ENCODE measurements around the gene EPS15. TPM values are rescaled to one million over a fixed set of nuclear protein-coding genes. Genes with fewer than 3 reads are reported as not detected.
"Not testable (repeated sequence)": the region's sequence is repeated elsewhere in the genome, so short reads cannot be mapped to it uniquely, and the experiment has no call there.

EPS15 gene
- total RNA-seq, 2 donors from 2014 or later = 123 to 197 TPM

- no peak for TF ChIP-seq CTCF (IDR thresholded peaks at IDR 0.05)
- no peak for ATAC-seq (ENCODE audit: insufficient number of reproducible peaks, low FRiP score, low read depth)
- no peak for DNase-seq (ENCODE audit: low spot score)
- H3K27ac ChIP-seq = no peak overlapping the region
- no peaks in the 10 kb centered on the region for H3K27me3 ChIP-seq (replicated peaks; ENCODE audit: insufficient read depth)
- no peak overlapping the region for H3K4me3 ChIP-seq
- H3K36me3 ChIP-seq = peaks cover 16% of the 10 kb centered on the region
- peaks cover 2 to 8% of the 10 kb centered on the region in 2 donors for H3K4me1 ChIP-seq (ENCODE audit: control insufficient read depth in 1 of 2, low read depth in 2 of 2)
- H3K9me3 ChIP-seq = no peaks in the 10 kb centered on the region
Measured at GRCh38 chr1:51439053-51439452, 80.0 kb downstream of the EPS15 start.

- H3K27ac ChIP-seq; DNase-seq (ENCODE audit: low spot score); ATAC-seq (ENCODE audit: insufficient number of reproducible peaks, low FRiP score, low read depth); H3K4me3 ChIP-seq; H3K9me3 ChIP-seq; H3K27me3 ChIP-seq (replicated peaks; ENCODE audit: insufficient read depth); H3K4me1 ChIP-seq (ENCODE audit: control insufficient read depth in 1 of 2, low read depth in 2 of 2): not testable (repeated sequence)
- H3K36me3 ChIP-seq = peaks cover 11% of the 10 kb centered on the region
Measured at GRCh38 chr1:51437391-51437790, 81.7 kb downstream of the EPS15 start.

GRCh38 chr1:51435878-51436277 lies 83.2 kb downstream of the EPS15 start:
- no peak for TF ChIP-seq CTCF (IDR thresholded peaks at IDR 0.05)
- peaks cover 11% of the 10 kb centered on the region for H3K36me3 ChIP-seq

GRCh38 chr1:51433972-51434510 lies 85.0 kb downstream of the EPS15 start:
- ATAC-seq (ENCODE audit: insufficient number of reproducible peaks, low FRiP score, low read depth) (no peak), DNase-seq (ENCODE audit: low spot score) (no peak)
- Histone ChIP-seq H3K36me3 (peaks cover 11% of the 10 kb centered on the region), H3K27me3 (replicated peaks; ENCODE audit: insufficient read depth) (no peaks in the 10 kb centered on the region), H3K4me1 (ENCODE audit: control insufficient read depth in 1 of 2, low read depth in 2 of 2) (peaks cover 0 to 2% of the 10 kb centered on the region in 2 donors), H3K9me3 (no peaks in the 10 kb centered on the region), H3K27ac (no peak overlapping the region), H3K4me3 (no peak overlapping the region)
- no peak for TF ChIP-seq CTCF (IDR thresholded peaks at IDR 0.05)

More at GRCh38 chr1:51435878-51436277, 83.2 kb downstream of the EPS15 start:
- H3K4me3 ChIP-seq = no peak overlapping the region
- no peak overlapping the region for H3K27ac ChIP-seq
- no peaks in the 10 kb centered on the region for H3K27me3 ChIP-seq (replicated peaks; ENCODE audit: insufficient read depth)
- H3K9me3 ChIP-seq = no peaks in the 10 kb centered on the region
- ATAC-seq (ENCODE audit: insufficient number of reproducible peaks, low FRiP score, low read depth) (no peak), DNase-seq (ENCODE audit: low spot score) (no peak)
- peaks cover 0 to 2% of the 10 kb centered on the region in 2 donors for H3K4me1 ChIP-seq (ENCODE audit: control insufficient read depth in 1 of 2, low read depth in 2 of 2)

- H3K4me1 ChIP-seq (ENCODE audit: control insufficient read depth in 1 of 2, low read depth in 2 of 2) = peaks cover 0 to 2% of the 10 kb centered on the region in 2 donors
- peaks cover 11% of the 10 kb centered on the region for H3K36me3 ChIP-seq
- H3K9me3 ChIP-seq = no peaks in the 10 kb centered on the region
- no peaks in the 10 kb centered on the region for H3K27me3 ChIP-seq (replicated peaks; ENCODE audit: insufficient read depth)
- peak overlapping the region in 1 of 2 donors; percentile 1 for H3K27ac ChIP-seq
- TF ChIP-seq CTCF (IDR thresholded peaks at IDR 0.05) = no peak
- H3K4me3 ChIP-seq = no peak overlapping the region
- ATAC-seq (ENCODE audit: insufficient number of reproducible peaks, low FRiP score, low read depth) = no peak
- no peak for DNase-seq (ENCODE audit: low spot score)
Measured at GRCh38 chr1:51433269-51433971, 85.6 kb downstream of the EPS15 start.

Data from thoracic aorta (tissue), 2 donors.